Spleen (tissue), 7 donors: ENCODE results near the gene PRKACG.

Experiments
- POLR2A ChIP-seq, 3 donors: fragments of 450-650 bp; IDR thresholded peaks; one replicate each; pipeline ENCODE4 v1.5.1; 2017; ENCODE audit warnings: antibody characterized with exemption in 3 of 3, mild to moderate bottlenecking in 1 of 3
- TF ChIP-seq, protein P1 (sequence below), 11 experiments: fragments of 200-600 bp in 7 of 11; fragments of 450-650 bp in 4 of 11; sonication (generic) in 4 of 11; IDR thresholded peaks in 8 of 11; conservative IDR thresholded peaks in 3 of 11; 1 replicate in 7 of 11; 2 replicates in 4 of 11; pipeline versions ENCODE4 v1.4.0 to v1.8.0; 2016 to 2021; ENCODE audit warnings: antibody characterized with exemption in 11 of 11, inconsistent platforms in 4 of 11, mild to moderate bottlenecking in 1 of 11
- donor health status: DM: no; HTN: no; CAD: no; lungs with moderate emphysema.
- donor health status: DM: no; HTN: no; CAD: no.
- donor health status: DM: no; HTN: no; CAD: no.

DNA sequence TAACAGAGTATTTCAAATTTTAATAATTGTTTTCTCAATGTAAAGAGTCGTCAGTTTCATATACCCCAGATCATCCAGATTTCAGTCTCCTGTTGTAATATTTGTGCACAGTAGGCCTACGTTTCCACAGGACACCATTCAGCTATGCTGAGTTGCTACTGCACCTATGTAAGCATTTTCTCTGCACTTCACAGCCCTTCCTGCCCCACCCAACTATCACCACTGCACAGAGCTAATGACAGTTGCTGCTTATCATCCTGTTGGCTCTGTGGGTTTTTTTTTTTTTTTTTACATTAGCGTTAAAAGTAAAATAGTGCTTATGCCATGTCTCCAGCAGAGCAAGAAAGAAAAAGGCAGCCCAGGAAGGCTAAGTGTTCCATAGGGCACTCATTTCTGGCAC is 5.9 kb upstream of the PRKACG start:
- TF ChIP-seq, protein P1, sequence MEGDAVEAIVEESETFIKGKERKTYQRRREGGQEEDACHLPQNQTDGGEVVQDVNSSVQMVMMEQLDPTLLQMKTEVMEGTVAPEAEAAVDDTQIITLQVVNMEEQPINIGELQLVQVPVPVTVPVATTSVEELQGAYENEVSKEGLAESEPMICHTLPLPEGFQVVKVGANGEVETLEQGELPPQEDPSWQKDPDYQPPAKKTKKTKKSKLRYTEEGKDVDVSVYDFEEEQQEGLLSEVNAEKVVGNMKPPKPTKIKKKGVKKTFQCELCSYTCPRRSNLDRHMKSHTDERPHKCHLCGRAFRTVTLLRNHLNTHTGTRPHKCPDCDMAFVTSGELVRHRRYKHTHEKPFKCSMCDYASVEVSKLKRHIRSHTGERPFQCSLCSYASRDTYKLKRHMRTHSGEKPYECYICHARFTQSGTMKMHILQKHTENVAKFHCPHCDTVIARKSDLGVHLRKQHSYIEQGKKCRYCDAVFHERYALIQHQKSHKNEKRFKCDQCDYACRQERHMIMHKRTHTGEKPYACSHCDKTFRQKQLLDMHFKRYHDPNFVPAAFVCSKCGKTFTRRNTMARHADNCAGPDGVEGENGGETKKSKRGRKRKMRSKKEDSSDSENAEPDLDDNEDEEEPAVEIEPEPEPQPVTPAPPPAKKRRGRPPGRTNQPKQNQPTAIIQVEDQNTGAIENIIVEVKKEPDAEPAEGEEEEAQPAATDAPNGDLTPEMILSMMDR (IDR thresholded peaks at IDR 0.05 in 8 of 11, conservative IDR thresholded peaks at IDR 0.05 in 3 of 11), result no peak
- no peak for TF ChIP-seq POLR2A (IDR thresholded peaks at IDR 0.05)
